ENCODE measurements around the gene PAPOLG.

PAPOLG gene

DNA sequence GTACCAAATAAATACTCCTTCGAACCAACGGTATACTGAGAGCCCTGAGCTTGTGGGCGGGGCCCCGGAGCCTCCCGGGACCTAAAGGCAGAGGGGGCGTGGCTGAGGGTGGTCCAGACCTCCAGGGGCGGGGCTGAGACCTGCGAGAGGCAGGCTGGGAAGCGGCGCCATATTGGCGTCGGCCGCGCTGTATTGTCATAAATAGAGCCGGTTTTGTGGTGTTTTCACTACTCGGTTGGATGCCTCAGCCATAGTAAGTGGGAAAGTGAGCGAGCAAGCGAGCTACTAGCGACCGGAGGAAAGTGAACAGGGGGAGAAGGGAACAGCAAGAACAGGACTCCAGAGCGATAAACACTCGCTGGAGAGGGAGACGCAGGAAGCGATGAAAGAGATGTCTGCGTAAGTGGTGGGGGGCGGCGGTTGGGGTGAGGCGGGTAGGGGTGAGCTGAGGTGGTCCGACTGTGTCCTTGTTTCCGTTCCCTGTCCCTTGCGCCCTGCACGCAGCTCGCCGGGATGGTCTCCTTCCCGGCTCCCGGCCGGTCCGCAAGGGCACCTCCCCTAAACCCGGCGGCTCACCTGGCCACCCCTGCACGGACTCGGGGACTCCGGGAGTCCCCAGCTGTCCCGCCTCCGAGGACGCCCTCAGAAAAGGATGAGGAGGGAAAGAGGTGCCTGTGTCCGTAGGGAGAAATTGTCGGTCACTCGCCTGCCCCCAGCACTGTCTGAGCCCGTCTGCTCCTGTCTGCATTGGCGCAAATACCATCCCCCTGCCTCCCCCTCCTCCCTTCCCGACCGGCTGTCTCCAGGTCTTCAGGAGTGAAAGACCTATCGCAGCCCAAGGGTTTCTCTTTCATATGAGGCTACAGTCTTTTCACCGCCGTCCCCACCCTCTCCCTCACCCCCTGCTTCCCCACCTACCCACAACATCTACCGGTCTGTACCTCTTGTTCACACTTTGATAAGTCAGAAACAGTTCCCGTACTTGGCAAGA is at the start of gene PAPOLG:
TSS of gene PAPOLG (plus strand) at position 172 of the 991 bp plus-strand sequence. CDS start at position 383, 211 bp downstream.
- in situ Hi-C loops (cut with MboI; ENCODE audit: low sequenced_read_pairs) = no loop called here

DNA sequence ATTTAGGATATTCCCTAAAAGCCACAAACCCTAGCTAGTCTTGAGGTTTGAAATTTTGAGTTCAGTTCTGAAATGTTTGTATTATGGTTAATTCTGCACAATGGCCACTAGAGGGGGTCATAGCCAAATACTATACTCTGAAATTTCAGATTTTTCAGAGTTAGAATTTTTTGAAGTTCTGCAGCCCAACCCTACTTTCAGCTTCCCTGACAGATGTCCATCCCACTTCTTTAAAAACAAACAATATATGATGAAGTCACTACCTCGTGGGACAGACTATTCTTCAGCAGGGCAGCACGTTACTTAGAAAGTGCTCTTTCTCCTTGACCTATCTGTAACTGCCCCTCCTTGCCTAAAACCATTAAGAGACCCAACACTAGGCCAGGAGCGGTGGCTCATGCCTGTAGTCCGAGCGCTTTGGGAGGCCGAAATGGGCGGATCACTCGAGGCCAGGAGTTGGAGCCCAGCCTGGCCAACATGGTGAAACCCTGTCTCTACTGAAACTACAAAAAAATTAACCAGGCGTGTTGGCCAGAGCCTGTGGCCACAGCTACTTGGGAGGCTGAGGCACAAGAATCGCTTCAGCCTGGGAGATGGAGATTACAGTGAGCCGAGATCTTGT is 48.2 kb upstream of the PAPOLG start:
- in situ Hi-C loops (cut with MboI; ENCODE audit: low sequenced_read_pairs) = no loop called here

DNA sequence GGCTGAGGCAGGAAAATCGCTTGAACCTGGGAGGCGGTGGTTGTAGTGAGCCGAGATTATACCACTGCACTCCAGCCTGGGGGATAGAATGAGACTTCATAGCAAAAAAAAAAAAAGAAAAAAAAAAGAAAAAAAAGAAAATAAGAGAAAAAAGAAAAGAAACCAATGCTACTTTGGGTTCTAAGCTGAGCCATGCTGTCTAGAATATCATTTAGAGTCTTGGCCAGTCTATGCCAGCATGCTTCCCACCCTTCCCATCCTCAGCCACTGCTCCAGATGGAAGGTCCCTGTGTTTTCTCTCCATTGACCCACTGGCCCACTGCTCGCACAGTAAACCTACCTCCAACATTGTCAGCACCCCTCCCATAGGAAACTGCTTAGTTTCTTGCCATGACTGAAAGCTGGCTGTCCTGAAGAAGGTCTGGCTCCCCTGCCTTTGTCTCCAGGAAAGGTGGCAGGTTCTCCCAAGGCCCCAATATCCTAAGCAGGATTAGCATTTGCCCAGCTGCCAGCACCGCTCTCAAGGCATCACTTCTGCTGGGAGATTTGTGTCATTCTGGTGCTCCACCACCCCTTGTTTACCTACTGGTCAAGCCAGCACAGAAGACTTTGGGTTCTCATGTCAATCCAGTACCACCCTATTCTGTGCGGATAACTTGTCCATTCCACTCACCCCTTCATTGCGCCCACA is 47.3 kb upstream of the PAPOLG start:
- in situ Hi-C loops (cut with MboI; ENCODE audit: low sequenced_read_pairs) = no loop called here

DNA sequence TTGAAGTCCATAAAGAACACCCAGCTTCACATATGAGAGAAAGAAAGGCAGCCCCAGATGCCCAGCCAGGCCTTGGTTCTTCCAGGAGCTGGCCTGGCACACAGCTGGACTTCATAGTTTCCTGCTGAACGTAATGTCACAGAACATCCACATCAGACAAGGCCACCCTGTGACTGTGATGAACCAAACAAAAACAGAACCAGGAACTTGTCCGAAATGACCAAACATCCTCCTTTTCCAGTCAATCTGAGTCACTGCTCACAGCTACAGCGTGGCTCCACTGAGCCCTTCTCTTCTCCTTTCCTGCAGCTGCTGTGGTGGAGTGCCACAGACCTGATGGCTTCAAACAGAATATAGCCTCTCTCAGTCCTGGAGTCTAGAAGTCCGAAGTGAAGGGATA is 45.4 kb upstream of the PAPOLG start:
- in situ Hi-C loops (cut with MboI; ENCODE audit: low sequenced_read_pairs) = no loop called here

DNA sequence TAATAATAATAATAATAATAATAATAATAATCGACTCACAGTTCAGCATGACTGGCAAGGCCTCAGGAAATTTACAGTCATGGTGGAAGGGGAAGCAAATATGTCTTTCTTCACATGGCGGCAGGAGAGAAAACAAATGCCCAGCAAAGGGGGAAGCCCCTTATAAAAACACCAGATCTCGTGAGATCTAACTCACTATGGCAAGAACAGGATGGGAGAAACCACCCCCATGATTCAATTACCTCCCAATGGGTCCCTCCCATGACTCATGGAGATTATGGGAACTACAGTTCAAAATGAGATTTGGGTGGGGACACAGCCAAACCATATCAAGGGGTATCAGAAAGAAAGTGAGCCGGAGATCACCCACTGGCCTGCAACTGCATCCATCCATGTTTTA is 40.5 kb upstream of the PAPOLG start:
- in situ Hi-C loops (cut with MboI; ENCODE audit: low sequenced_read_pairs) = no loop called here

DNA sequence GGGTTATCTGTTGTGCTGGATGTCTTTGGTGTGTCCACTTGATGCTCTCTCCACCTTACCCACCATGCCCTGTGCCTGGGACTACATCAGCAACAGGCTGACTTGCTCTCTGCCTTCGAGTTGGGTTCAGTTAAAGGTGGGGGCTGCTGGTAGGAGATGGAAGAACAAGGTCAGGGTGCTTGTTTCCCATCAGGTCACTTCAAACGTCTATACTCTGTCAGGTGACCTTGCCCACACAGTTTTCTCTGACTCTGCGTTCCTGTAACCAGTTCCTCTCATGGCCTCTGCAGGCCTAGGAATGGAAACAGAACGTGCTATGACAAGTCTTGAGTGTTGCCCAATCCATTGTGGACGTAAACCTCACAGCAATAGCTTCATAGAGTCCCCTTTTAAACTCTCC is 38.4 kb upstream of the PAPOLG start:
- in situ Hi-C loops (cut with MboI; ENCODE audit: low sequenced_read_pairs) = no loop called here

DNA sequence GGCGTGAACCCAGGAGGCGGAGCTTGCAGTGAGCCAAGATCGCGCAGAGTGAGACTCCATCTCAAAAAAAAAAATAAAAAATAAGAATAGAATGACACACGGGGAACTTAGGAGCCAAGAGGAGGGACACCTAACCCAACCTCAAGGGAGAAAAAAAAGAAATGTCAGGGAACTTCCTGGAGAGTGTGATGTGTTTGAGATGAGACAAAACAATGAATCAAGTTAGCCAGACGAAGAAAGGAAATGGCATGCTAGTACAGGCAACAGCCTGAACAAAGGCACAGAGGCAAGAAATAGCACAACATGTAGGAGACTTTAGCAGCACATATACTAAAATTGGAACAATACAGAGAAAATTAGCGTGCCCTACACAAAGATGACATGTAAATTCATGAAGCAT is 36.7 kb upstream of the PAPOLG start:
- in situ Hi-C loops (cut with MboI; ENCODE audit: low sequenced_read_pairs) = no loop called here

DNA sequence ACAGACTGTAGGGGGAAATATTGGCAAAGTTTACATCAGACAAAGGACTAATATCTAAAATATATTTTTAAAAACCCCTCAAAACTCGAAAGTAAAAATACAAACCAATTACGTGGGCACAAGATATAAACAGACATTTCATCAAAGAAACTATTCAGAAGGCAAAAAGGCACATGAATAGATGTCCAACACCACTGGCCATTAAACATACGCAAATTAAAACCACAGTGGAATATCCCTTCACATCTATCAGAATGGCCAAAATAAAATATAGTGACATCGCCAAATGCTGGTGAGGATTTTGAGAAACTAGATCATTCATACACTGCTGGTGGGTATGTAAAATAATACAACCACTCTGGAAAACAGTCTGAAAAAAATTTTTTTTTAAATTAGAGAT is 30.6 kb upstream of the PAPOLG start:
- in situ Hi-C loops (cut with MboI; ENCODE audit: low sequenced_read_pairs) = no loop called here

DNA sequence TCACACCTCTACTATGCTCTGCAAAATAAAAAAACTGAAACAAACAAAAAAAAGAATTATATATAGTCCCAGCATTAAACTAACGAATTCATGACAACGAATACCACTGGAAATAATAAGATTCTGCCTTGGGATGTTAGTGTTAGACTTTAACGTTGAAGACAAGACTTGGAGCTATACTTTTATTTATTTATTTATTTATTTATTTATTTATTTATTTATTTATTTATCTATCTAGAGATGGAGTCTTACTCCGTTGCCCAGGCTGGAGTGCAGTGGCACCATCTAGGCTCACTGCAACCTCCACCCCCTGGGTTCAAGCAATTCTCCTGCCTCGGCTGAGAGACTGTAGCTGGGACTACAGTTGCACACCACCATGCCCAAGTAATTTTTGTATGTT is 27.2 kb upstream of the PAPOLG start:
- in situ Hi-C loops (cut with MboI; ENCODE audit: low sequenced_read_pairs) = no loop called here

DNA sequence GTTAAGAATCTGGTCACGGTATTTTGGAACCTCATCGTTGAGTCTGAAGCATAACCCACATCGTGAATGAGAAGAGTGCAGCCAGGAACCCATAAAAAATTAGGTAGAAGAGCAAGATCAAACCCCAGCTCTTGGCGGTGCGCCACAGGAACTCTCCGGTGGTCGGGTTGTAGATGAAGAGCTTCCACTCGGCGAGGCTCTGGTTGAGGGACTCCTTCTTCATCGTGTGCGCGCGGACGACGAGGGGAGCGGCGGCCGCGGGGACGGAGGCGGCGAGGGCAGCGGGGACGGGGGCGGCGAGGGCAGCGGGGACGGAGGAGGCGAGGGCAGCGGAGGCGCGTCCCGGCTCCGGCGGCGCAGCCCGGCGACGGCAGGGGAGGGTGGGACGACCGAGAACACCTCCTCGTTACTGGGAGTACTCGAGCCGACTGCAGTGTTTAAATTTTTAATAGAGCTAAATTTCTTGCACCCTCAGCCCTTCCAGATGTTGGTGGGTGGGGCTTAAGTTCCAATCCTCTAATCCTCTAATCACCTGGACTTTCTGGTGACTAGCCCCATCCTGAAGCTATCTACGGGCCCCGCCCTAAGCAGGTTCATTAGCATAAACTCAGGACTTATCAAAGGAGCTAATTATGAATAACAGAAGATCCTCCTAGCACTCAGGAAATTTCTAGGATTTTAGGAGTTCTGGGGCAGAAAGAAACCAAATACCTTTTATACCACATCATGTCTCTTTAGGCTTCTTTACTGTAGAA is 20.4 kb upstream of the PAPOLG start:
- in situ Hi-C loops (cut with MboI; ENCODE audit: low sequenced_read_pairs) = no loop called here

DNA sequence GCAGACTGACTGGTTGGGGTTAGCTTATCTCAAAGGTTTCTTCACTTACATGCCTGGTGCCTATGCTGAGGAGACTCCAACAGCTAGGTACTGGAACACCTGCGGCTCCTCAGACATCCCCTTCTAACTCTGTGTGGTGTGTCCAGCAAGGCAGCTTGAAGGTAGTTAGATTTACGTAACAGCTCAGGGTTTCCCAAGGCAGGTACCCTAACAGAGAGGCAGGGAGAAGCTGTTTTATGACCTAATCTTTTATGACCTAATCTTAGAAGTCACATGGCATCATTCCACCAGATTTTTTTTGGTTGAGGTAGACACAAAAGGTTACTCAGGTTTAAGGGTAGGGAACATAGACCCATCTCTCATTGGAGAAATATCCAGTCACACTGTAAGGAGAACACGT is 17.4 kb upstream of the PAPOLG start:
- in situ Hi-C loops (cut with MboI; ENCODE audit: low sequenced_read_pairs) = no loop called here

DNA sequence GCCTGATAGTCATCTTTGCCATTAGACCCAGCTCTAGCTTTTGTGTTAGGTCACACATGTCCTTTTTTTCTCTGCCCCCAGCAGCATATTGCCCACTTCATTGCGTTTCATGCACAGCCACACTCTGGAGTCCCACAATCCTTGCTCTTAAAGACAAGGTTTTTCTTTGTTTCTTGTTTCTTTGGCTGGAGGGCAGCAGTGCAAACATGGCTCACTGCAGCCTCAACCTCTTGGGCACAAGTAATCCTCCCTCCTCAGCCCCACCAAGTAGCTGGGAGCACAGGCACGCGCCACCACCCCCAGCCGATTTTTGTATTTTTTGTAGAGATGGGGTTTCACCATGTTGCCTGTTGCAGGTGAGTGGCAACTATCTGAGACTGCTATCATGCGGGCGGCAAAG is 16.9 kb upstream of the PAPOLG start:
- in situ Hi-C loops (cut with MboI; ENCODE audit: low sequenced_read_pairs) = no loop called here

DNA sequence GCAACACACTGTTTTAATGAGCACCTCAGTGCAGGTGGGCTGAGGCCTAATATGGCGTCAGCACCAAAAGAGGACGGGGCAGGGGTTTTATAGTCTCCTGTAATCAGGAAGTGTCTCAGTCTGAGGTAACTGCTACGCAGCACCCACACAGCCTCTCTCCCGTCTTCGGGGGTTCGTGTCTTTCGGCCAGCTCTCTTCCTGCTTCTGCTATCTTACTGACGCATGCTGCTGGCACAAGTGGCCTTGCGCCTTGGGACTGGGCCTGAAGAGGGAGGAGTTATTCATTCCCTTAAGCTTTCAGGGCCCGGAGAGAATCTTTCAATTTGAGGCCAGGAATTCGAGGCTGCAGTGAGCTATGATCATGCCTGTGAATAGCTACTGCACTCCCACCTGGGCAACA is 14.5 kb upstream of the PAPOLG start:
- in situ Hi-C loops (cut with MboI; ENCODE audit: low sequenced_read_pairs) = no loop called here

DNA sequence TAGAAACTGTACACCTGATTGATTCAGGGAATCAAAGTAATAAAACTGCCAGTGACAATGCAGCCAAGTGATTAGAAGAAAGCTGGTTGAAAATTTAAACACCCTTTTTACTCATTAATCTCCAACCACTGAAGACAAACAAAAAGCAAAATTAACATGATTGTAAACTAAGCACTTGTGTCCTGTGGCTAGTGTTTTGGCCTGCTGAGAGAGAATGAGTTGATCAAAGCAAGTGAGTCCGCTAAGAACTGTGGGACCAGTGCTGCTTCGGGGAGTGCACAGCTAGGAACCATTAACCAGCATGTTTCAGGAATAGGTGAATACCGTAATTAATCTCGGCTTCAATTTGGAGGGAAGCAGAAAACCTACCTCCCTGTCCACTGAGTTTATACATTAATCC is 13.6 kb upstream of the PAPOLG start:
- in situ Hi-C loops (cut with MboI; ENCODE audit: low sequenced_read_pairs) = no loop called here

DNA sequence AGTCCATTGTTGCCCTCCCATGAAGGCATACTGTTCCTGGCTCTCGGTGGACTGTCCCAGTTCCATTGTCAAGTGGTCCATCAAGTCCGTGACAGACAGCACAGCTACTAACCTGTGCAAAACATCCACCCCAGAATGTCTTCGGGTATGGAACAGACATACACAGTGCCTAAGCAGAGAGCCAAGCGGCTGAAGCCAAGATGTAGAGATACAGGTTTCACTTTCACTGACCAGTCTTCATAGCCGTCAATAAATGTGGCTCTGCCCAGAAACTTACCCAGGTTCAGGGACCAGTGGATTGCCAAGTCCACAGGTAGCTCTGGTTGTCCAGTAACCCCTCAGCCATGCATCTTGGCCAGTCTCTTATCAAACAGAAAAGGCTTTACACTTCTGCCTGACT is 10.7 kb upstream of the PAPOLG start:
- in situ Hi-C loops (cut with MboI; ENCODE audit: low sequenced_read_pairs) = no loop called here

DNA sequence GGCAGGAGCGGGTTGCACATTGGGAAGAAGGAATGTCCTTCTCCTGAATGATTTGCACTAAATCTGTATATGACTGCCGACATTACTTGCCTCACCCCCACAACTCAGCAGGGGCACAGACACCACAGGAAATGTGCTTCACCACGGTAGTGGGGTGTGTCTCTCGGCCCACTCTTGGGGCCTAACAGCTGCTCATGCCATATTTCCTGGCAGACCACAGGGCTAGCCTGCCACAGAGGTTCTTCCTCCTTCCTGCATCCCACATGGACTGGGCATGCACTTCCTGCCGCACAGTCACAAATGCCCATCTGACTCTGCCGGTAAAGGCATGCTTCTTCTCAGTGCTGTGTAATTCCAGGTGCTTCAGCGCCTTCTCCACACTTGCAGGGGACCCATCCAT is 10.3 kb upstream of the PAPOLG start:
- in situ Hi-C loops (cut with MboI; ENCODE audit: low sequenced_read_pairs) = no loop called here

DNA sequence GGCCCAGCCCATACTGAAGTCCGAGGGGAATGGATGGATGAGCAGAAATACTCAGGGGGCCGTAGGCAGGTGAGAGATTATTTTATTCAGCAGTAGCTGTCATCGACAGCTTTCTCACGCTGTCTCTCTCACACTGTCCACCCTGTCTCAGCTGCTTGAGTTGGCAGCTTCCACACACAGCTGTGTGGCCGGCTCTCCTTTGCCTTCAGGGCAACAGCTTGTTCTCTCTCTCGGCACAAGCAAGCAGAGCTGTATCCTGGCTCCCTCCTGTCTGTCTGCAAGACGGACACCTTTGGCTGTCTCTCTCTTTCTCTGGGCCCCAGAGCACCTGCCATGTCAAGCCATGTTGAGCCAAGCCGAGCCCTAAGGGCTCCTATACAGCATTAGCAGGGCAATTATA is 9.8 kb upstream of the PAPOLG start:
- in situ Hi-C loops (cut with MboI; ENCODE audit: low sequenced_read_pairs) = no loop called here

DNA sequence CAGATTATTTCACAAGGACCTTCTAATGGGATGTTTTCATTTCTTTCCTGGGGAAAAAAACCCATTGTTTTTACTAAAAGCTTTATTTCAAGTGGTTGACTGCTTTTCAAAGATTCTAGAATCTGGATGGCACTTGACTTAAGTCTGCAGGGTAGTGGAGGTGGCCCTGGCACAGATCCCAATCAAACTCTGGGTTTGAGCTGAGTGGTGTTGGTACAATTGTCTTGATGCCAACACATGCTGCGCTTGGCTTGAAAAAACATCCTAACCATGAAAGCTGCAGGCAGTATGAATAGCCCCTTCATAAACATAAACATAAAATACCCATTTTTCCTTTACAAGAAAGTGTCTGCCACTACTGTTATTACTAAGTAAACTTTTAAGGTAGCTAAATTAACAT is 3.6 kb downstream of the PAPOLG start:
- in situ Hi-C loops (cut with MboI; ENCODE audit: low sequenced_read_pairs) = no loop called here

DNA sequence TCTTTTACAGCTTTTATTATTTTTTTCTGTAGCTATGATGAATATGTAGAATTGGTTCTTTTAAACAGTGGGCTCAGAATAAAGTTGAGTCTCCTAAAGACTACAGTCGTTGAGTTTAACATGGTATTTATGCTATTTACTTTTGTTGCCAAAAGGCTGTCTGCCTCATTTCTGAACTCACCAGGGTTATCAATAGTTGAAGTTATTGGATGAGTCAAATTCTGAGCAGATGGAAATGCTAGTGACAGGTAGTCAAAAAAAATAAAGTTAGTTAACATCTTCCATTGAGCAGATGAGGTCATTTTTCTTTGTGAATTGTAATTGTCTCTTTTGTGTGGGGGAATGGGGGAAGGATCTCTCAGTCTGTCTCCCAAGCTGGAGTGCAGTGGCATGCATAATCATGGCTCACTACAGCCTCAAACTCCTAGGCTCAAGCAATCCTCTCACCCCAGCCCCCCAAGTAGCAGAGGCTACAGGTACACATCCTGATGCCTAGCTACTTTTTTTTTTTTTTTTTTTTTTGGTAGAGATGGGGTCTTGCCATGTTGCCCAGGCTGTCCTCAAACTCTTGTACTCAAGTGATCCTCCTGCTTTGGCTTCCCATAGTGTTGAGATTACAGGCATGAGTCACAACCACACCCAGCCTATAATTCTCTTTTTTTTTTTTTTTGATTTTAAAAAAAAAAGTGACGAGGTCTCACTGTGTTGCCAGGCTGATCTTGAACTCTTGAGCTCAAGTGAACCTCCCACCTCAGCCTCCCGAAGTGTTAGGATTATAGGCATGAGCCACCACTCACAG is 8.9 kb downstream of the PAPOLG start:
- in situ Hi-C loops (cut with MboI; ENCODE audit: low sequenced_read_pairs) = no loop called here

DNA sequence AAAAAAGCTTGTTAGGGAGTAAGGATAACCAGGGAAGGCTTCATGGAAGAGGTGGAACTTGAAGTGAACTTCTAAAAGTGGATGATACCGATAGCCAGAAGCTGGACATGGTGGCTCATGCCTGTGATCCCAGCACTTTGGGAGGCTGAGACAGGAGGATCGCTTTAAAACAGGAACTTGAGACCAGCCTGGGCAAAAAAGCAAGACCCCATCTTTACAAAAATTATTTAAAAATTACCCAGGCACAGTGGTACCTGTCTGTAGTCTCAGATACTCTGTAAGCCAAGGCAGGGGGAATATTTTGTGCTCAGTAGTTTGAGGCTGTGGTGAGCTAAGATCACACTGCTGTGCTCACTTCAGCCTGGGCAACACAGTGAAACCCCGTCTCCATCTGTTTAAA is 10.2 kb downstream of the PAPOLG start:
- in situ Hi-C loops (cut with MboI; ENCODE audit: low sequenced_read_pairs) = no loop called here
